NCI-H2107 (cell line): ENCODE data around the gene SLFN12L.
"Not testable (repeated sequence)": the region's sequence is repeated elsewhere in the genome, so short reads cannot be mapped to it uniquely, and the experiment has no call there.

Experiments used
- DNase-seq: peaks from one replicate; lab custom pipeline; 2025; lab: John Stamatoyannopoulos, UW

Gene SLFN12L

GRCh38 chr17:35537601-35538141 lies at the start of gene SLFN12L:
SLFN12L (minus strand) TSS chr17:35537678; CDS start chr17:35522364, 15,314 bp downstream.
- DNase-seq, result no peak

GRCh38 chr17:35586569-35587073 lies 49.1 kb upstream of the SLFN12L start:
- no peak for DNase-seq

- no peak for DNase-seq
Measured at GRCh38 chr17:35584061-35584460, 46.6 kb upstream of the SLFN12L start.

- DNase-seq, result no peak
Measured at GRCh38 chr17:35578929-35579432, 41.5 kb upstream of the SLFN12L start.

GRCh38 chr17:35578197-35578928 lies 40.9 kb upstream of the SLFN12L start, which contains the start of gene PEX12:
PEX12 (minus strand) TSS chr17:35578571; CDS start chr17:35578021, 550 bp downstream.
- DNase-seq, result peak; percentile 80

GRCh38 chr17:35577830-35578196 lies 40.3 kb upstream of the SLFN12L start:
- no peak for DNase-seq

- no peak for DNase-seq
Measured at GRCh38 chr17:35575759-35576158, 38.3 kb upstream of the SLFN12L start.

GRCh38 chr17:35569405-35569804 lies 31.9 kb upstream of the SLFN12L start:
- DNase-seq, result no peak

- DNase-seq, result no peak
Measured at GRCh38 chr17:35568561-35568960, 31.1 kb upstream of the SLFN12L start.

GRCh38 chr17:35566968-35567367 lies 29.5 kb upstream of the SLFN12L start:
- DNase-seq, result no peak

GRCh38 chr17:35563181-35563580 lies 25.7 kb upstream of the SLFN12L start:
- not testable (repeated sequence) for DNase-seq

- DNase-seq, result no peak
Measured at GRCh38 chr17:35560703-35561102, 23.2 kb upstream of the SLFN12L start, which contains the start of gene SLFN14. SLFN14 (minus strand) TSS chr17:35560819; CDS start chr17:35558062, 2,757 bp downstream.

GRCh38 chr17:35559495-35560210 lies 22.2 kb upstream of the SLFN12L start:
- DNase-seq, result no peak

GRCh38 chr17:35557353-35557752 lies 19.9 kb upstream of the SLFN12L start:
- DNase-seq, result no peak

GRCh38 chr17:35555691-35556090 lies 18.2 kb upstream of the SLFN12L start:
- no peak for DNase-seq

GRCh38 chr17:35554668-35555067 lies 17.2 kb upstream of the SLFN12L start:
- DNase-seq, result no peak

GRCh38 chr17:35553310-35553709 lies 15.8 kb upstream of the SLFN12L start:
- no peak for DNase-seq

GRCh38 chr17:35548978-35549377 lies 11.5 kb upstream of the SLFN12L start:
- no peak for DNase-seq

GRCh38 chr17:35548208-35548810 lies 10.8 kb upstream of the SLFN12L start:
- DNase-seq, result no peak

- no peak for DNase-seq
Measured at GRCh38 chr17:35546487-35546886, 9.0 kb upstream of the SLFN12L start.

- no peak for DNase-seq
Measured at GRCh38 chr17:35545150-35545549, 7.7 kb upstream of the SLFN12L start.

GRCh38 chr17:35543856-35544255 lies 6.4 kb upstream of the SLFN12L start:
- no peak for DNase-seq
